ENCODE results near the gene ELOF1.
"Not testable (repeated sequence)": the region's sequence is repeated elsewhere in the genome, so short reads cannot be mapped to it uniquely, and the experiment has no call there.

The ELOF1 gene

GRCh38 chr19:11566164-11566563 lies 7.1 kb upstream of the ELOF1 start:
- DNase-seq, result no peak

GRCh38 chr19:11565649-11565980 lies 6.6 kb upstream of the ELOF1 start:
- DNase-seq, result not testable (repeated sequence)

GRCh38 chr19:11564082-11564807 lies 5.2 kb upstream of the ELOF1 start:
- not testable (repeated sequence) for DNase-seq

GRCh38 chr19:11563532-11563931 lies 4.5 kb upstream of the ELOF1 start:
- no peak for DNase-seq

GRCh38 chr19:11560404-11561051 lies 1.5 kb upstream of the ELOF1 start:
- DNase-seq, result peak; percentile 61 to 85

- DNase-seq, result no peak
Measured at GRCh38 chr19:11556634-11557420, 2.2 kb downstream of the ELOF1 start.

- DNase-seq, result no peak
Measured at GRCh38 chr19:11555246-11555645, 3.8 kb downstream of the ELOF1 start.

- DNase-seq, result no peak
Measured at GRCh38 chr19:11554160-11554559, 4.9 kb downstream of the ELOF1 start.

- DNase-seq, result no peak
Measured at GRCh38 chr19:11552666-11553372, 6.2 kb downstream of the ELOF1 start.

GRCh38 chr19:11551603-11552235 lies 7.3 kb downstream of the ELOF1 start:
- no peak for DNase-seq

- DNase-seq, result no peak
Measured at GRCh38 chr19:11550265-11550664, 8.8 kb downstream of the ELOF1 start.

GRCh38 chr19:11549386-11549953 lies 9.6 kb downstream of the ELOF1 start:
- DNase-seq, result no peak

- DNase-seq, result no peak
Measured at GRCh38 chr19:11547929-11548700, 10.9 kb downstream of the ELOF1 start.

- DNase-seq, result no peak
Measured at GRCh38 chr19:11541238-11541637, 17.8 kb downstream of the ELOF1 start.

- no peak for DNase-seq
Measured at GRCh38 chr19:11540645-11541044, 18.4 kb downstream of the ELOF1 start.

- DNase-seq, result no peak
Measured at GRCh38 chr19:11539495-11540365, 19.3 kb downstream of the ELOF1 start.

GRCh38 chr19:11538232-11539036 lies 20.6 kb downstream of the ELOF1 start, which contains the start of gene CNN1:
Gene CNN1 (plus strand): TSS chr19:11538851. CDS start chr19:11538928, 77 bp downstream.
- DNase-seq, result no peak

GRCh38 chr19:11535792-11536595 lies 23.0 kb downstream of the ELOF1 start:
- DNase-seq, result peak; percentile 59 to 93

- no peak for DNase-seq
Measured at GRCh38 chr19:11534948-11535347, 24.1 kb downstream of the ELOF1 start.

Data from NCI-H446 (cell line).